Immature natural killer cell (primary cell): Measurements from ENCODE around the gene IFITM10. TPM values are rescaled to one million over a fixed set of nuclear protein-coding genes. Genes with fewer than 3 reads are reported as not detected.
A peak's percentile ranks its signal among the peaks of the same experiment; 100 is the strongest.

Experiments used
- DNase-seq, 3 donors: peaks; one replicate each; pipeline ENCODE4 v3.0.0; 2022; ENCODE audit warnings: mixed read lengths in 1 of 3
- H3K27ac Mint-ChIP-seq, 6 donors: one replicate each; pipeline ENCODE4 v1.8.0; 2020; ENCODE audit warnings: mixed read lengths in 6 of 6, mild to moderate bottlenecking in 5 of 6, inconsistent platforms in 4 of 6, moderate library complexity in 3 of 6
- H3K27me3 Mint-ChIP-seq, 3 donors: one replicate each; pipeline ENCODE4 v1.8.0; 2020 to 2021; ENCODE audit warnings: low read depth in 3 of 3, mild to moderate bottlenecking in 3 of 3, mixed read lengths in 3 of 3, moderate library complexity in 3 of 3, inconsistent platforms in 1 of 3
- H3K36me3 Mint-ChIP-seq, 3 donors: one replicate each; pipeline ENCODE4 v1.8.0; 2020; ENCODE audit warnings: mixed read lengths in 3 of 3, inconsistent platforms in 2 of 3, mild to moderate bottlenecking in 2 of 3
- H3K4me1 Mint-ChIP-seq, 2 donors: one replicate each; pipeline ENCODE4 v1.8.0; 2020; ENCODE audit warnings: inconsistent platforms in 2 of 2, mild to moderate bottlenecking in 2 of 2, mixed read lengths in 2 of 2, moderate library complexity in 1 of 2
- H3K4me3 Mint-ChIP-seq, 5 donors: one replicate each; pipeline ENCODE4 v1.8.0; 2020; ENCODE audit warnings: mild to moderate bottlenecking in 5 of 5, mixed read lengths in 5 of 5, inconsistent platforms in 3 of 5, moderate library complexity in 3 of 5
- H3K9me3 Mint-ChIP-seq, 6 donors: one replicate each; pipeline ENCODE4 v1.8.0; 2020; ENCODE audit warnings: mild to moderate bottlenecking in 6 of 6, mixed read lengths in 6 of 6, inconsistent platforms in 4 of 6, moderate library complexity in 3 of 6
- polyA plus RNA-seq, 3 donors: library from polyadenylated mRNA; unstranded; fragments of 300-500 nt; fragmentation: Illumina TruSeq; gene quantifications; one replicate each; pipeline ENCODE4 v1.2.3, GENCODE V29; 2021

Gene IFITM10
- polyA plus RNA-seq, 3 donors from 2014 or later, result 0.09 to 0.93 (median 0.39) TPM

GRCh38 chr11:1731451-1732059 lies 18.8 kb downstream of the IFITM10 start:
- peak overlapping the region in 1 of 6 donors; percentile 45 for H3K27ac Mint-ChIP-seq
- no peak overlapping the region for H3K4me3 Mint-ChIP-seq
- peaks cover 8 to 27% (median 12%) of the 10 kb centered on the region in 3 donors for H3K27me3 Mint-ChIP-seq
- H3K9me3 Mint-ChIP-seq, result peaks cover 3 to 13% (median 9%) of the 10 kb centered on the region in 6 donors
- DNase-seq, result no peak
- H3K4me1 Mint-ChIP-seq, result peaks cover 46 to 62% of the 10 kb centered on the region in 2 donors
- H3K36me3 Mint-ChIP-seq, result peaks cover 10 to 11% (median 11%) of the 10 kb centered on the region in 3 donors

DNA sequence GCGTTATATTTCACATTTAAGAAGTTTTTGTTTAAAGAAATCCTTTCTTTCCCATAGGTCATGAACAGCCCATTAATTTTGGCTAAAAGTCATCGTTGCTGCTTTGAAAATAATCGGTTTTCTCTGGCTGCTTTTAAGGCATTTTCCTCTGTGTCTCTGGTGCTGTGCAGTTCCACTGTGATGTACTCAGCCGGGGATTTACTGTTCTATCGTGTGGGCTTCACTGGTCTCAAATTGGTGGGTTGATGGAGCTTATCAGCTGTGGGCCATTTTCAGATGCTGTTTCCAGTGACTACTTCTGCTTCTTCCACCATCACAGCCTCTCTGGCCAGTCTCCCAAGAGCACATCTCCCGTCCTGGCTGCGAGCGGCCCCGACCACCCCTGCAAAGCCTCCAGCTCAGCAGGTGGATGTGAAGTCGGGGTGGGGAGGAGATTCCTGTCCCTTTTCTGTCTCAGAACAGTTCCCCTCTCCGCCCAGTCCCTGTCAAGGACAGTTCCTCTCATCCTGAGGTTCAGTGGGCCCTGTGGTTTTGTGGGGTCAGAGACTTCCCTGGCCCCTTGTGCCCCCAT lies 20.3 kb downstream of the IFITM10 start:
- Mint-ChIP-seq H3K36me3 (peaks cover 0 to 4% (median 0%) of the 10 kb centered on the region in 3 donors), H3K27me3 (peaks cover 8 to 20% (median 9%) of the 10 kb centered on the region in 3 donors), H3K4me3 (peak overlapping the region; percentile 2 to 66 (median 18)), H3K27ac (no peak overlapping the region), H3K9me3 (peaks cover 0 to 3% (median 0%) of the 10 kb centered on the region in 6 donors), H3K4me1 (peaks cover 46 to 62% of the 10 kb centered on the region in 2 donors)
- no peak for DNase-seq

DNA sequence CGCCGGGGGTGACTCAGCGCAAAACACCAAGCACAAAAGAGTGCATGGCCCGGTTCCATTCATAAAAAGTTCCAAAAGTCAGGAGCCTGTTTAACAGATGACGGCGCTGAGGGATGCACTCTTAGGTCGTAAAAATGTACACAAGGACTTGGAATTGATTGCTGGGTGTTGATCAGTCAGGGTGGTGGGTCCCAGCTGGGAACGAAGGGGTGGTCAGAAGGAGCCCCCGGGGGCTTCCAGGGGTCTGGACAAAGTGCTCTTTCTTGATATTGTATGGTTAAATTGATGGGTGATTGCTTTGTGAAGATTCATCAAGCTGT lies 20.7 kb downstream of the IFITM10 start:
- Mint-ChIP-seq H3K4me1 (peaks cover 46 to 62% of the 10 kb centered on the region in 2 donors), H3K36me3 (peaks cover 0 to 4% (median 0%) of the 10 kb centered on the region in 3 donors), H3K27me3 (peaks cover 8 to 18% (median 9%) of the 10 kb centered on the region in 3 donors), H3K27ac (no peak overlapping the region), H3K4me3 (peak overlapping the region; percentile 14 to 84 (median 66)), H3K9me3 (peaks cover 0 to 3% (median 0%) of the 10 kb centered on the region in 6 donors)
- DNase-seq, result no peak

DNA sequence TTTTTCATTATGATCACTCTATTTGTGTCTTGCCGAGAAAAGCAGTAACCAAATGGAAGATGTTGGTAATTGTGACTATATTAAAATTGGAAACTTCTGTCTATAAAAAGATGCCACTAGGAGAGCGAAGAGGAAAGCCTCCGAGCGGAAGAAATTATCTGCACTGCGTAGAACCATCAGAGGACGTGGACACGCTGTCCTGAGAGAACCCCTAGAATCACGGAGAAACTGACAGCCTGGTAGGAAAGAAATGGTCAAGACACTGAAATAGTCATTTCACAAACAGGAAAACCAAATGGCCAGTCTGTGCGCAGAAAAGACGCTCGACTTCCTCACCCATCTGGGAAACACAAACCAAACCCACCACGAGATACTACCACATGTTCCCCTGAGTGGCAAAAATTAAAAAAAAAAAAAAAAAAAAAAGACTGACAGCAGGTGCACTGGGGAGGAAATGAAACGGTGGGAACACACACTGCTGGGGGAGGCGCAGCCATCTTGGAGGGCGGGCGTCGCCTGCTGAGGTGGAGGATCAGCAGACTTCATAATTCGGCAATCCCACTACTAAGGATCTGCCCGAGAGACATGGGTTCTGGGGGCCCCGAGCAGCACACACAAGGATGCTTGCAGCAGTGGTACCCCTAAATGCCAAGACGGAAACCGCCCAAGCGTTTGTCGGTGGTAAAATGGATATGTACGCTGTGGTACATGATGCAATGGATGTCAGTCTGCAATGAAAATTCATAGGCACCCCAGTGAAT lies 21.3 kb downstream of the IFITM10 start:
- Mint-ChIP-seq H3K9me3 (peaks cover 0 to 2% (median 0%) of the 10 kb centered on the region in 6 donors), H3K27ac (peak overlapping the region in 4 of 6 donors; percentile 5 to 67 (median 34)), H3K27me3 (peaks cover 6 to 16% (median 8%) of the 10 kb centered on the region in 3 donors), H3K36me3 (peaks cover 0 to 4% (median 0%) of the 10 kb centered on the region in 3 donors), H3K4me1 (peaks cover 42 to 57% of the 10 kb centered on the region in 2 donors), H3K4me3 (peak overlapping the region; percentile 66 to 84 (median 80))
- DNase-seq, result peak; percentile 35 to 50 (median 37)

DNA sequence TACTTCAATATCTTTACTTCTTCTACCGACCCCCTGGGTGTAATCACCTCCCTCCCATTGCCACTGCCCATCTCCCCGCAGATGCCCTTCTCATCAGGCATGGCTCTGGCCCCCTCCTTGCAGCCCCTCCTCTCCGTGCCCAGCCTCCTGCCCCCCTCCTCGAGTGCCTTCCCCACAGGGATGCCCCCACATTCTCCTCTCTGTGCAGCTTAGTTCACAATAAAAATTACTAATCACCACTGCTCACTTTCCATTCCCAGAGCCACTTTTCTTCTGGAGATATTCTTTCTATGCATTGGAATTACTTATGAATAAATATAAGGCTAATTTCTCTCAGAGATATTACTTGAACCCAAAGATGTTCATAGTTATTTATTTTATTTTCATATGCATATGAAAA lies 22.1 kb downstream of the IFITM10 start:
- no peak overlapping the region for H3K27ac Mint-ChIP-seq

GRCh38 chr11:1727861-1728260 lies 22.5 kb downstream of the IFITM10 start:
- Mint-ChIP-seq H3K4me3 (peak overlapping the region in 1 of 5 donors; percentile 38), H3K4me1 (peaks cover 34 to 49% of the 10 kb centered on the region in 2 donors), H3K27me3 (peaks cover 3 to 14% (median 5%) of the 10 kb centered on the region in 3 donors), H3K9me3 (peaks cover 0 to 1% (median 0%) of the 10 kb centered on the region in 6 donors), H3K27ac (peak overlapping the region in 1 of 6 donors; percentile 31), H3K36me3 (peaks cover 0 to 4% (median 0%) of the 10 kb centered on the region in 3 donors)
- no peak for DNase-seq

More for the DNA sequence above, 22.1 kb downstream of the IFITM10 start:
- Mint-ChIP-seq H3K36me3 (peaks cover 0 to 4% (median 0%) of the 10 kb centered on the region in 3 donors), H3K4me3 (peak overlapping the region in 1 of 5 donors; percentile 68), H3K4me1 (peaks cover 34 to 49% of the 10 kb centered on the region in 2 donors), H3K27me3 (peaks cover 3 to 14% (median 5%) of the 10 kb centered on the region in 3 donors), H3K9me3 (peaks cover 0 to 1% (median 0%) of the 10 kb centered on the region in 6 donors)
- DNase-seq, result no peak

GRCh38 chr11:1727096-1727690 lies 23.2 kb downstream of the IFITM10 start:
- peaks cover 3 to 14% (median 5%) of the 10 kb centered on the region in 3 donors for H3K27me3 Mint-ChIP-seq
- DNase-seq, result no peak
- H3K36me3 Mint-ChIP-seq, result peaks cover 0 to 4% (median 0%) of the 10 kb centered on the region in 3 donors
- no peak overlapping the region for H3K4me3 Mint-ChIP-seq
- peak overlapping the region in 1 of 6 donors; percentile 66 for H3K27ac Mint-ChIP-seq
- peaks cover 0 to 1% (median 0%) of the 10 kb centered on the region in 6 donors for H3K9me3 Mint-ChIP-seq
- H3K4me1 Mint-ChIP-seq, result peaks cover 34 to 49% of the 10 kb centered on the region in 2 donors

DNA sequence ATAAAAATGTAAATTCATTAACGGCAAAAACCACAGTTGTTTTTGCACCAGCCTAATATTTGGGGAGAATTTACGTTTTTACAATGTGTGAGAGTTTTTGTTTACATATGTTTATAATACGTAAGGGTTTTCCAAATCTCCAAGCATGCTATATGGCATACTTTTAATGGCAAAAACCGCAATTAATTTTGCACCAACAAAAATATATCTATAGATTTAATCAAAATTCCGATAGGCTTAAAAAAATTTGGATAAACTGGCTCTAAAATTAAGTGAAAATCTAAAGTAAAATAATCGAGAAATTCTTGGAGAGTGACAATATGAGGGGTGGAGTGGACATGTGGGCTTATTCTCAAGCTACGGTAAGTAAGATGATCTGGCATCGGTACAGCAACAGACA lies 30.6 kb downstream of the IFITM10 start:
- H3K27me3 Mint-ChIP-seq, result peaks cover 2 to 4% (median 4%) of the 10 kb centered on the region in 3 donors
- no peak overlapping the region for H3K4me3 Mint-ChIP-seq
- DNase-seq, result no peak
- peaks cover 0 to 1% of the 10 kb centered on the region in 2 donors for H3K4me1 Mint-ChIP-seq
- no peak overlapping the region for H3K27ac Mint-ChIP-seq
- H3K9me3 Mint-ChIP-seq, result no peaks in the 10 kb centered on the region
- H3K36me3 Mint-ChIP-seq, result no peaks in the 10 kb centered on the region

- Mint-ChIP-seq H3K4me3 (no peak overlapping the region), H3K4me1 (peaks cover 0 to 1% of the 10 kb centered on the region in 2 donors), H3K27ac (no peak overlapping the region), H3K9me3 (no peaks in the 10 kb centered on the region), H3K27me3 (peaks cover 2 to 4% (median 3%) of the 10 kb centered on the region in 3 donors), H3K36me3 (no peaks in the 10 kb centered on the region)
- DNase-seq, result no peak
Measured at GRCh38 chr11:1718326-1718725, 32.1 kb downstream of the IFITM10 start.

GRCh38 chr11:1717745-1718144 lies 32.6 kb downstream of the IFITM10 start:
- Mint-ChIP-seq H3K27ac (no peak overlapping the region), H3K9me3 (no peaks in the 10 kb centered on the region), H3K4me3 (no peak overlapping the region), H3K4me1 (peaks cover 0 to 1% of the 10 kb centered on the region in 2 donors), H3K27me3 (peaks cover 2 to 4% (median 3%) of the 10 kb centered on the region in 3 donors), H3K36me3 (no peaks in the 10 kb centered on the region)
- DNase-seq, result no peak

GRCh38 chr11:1714908-1715885 lies 35.2 kb downstream of the IFITM10 start:
- Mint-ChIP-seq H3K27me3 (peaks cover 2 to 5% (median 4%) of the 10 kb centered on the region in 3 donors), H3K27ac (no peak overlapping the region), H3K36me3 (peaks cover 0 to 3% (median 0%) of the 10 kb centered on the region in 3 donors), H3K4me1 (peaks cover 0 to 1% of the 10 kb centered on the region in 2 donors), H3K4me3 (no peak overlapping the region), H3K9me3 (no peaks in the 10 kb centered on the region)
- DNase-seq, result no peak

GRCh38 chr11:1708716-1709115 lies 41.7 kb downstream of the IFITM10 start:
- Mint-ChIP-seq H3K27ac (no peak overlapping the region), H3K9me3 (no peaks in the 10 kb centered on the region), H3K27me3 (peaks cover 3 to 12% (median 7%) of the 10 kb centered on the region in 3 donors), H3K36me3 (peaks cover 0 to 4% (median 3%) of the 10 kb centered on the region in 3 donors), H3K4me1 (peaks cover 9 to 17% of the 10 kb centered on the region in 2 donors), H3K4me3 (no peak overlapping the region)
- no peak for DNase-seq
